GM23338 (cell line): ENCODE results near the gene NAMPT. TPM values are rescaled to one million over a fixed set of nuclear protein-coding genes. Genes with fewer than 3 reads are reported as not detected.

Experiments
- ATAC-seq: fragments of 200-7000 bp; cut with Tn5 transposase; 3 replicates; pipeline ENCODE4 v1.9.1; 2020
- DNase-seq: peaks from one replicate; pipeline ENCODE4 v3.0.0-alpha.2; 2015; ENCODE audit warnings: low spot score
- H2AFZ ChIP-seq: fragments of 200-600 bp; sonication (generic); 2 replicates; pipeline ENCODE4 v1.8.0; 2016; ENCODE audit warnings: antibody characterized with exemption, mild to moderate bottlenecking, moderate library complexity
- H3F3A ChIP-seq: fragments of 200-600 bp; sonication (generic); replicated peaks from 2 replicates; pipeline ENCODE4 v1.8.0; 2017; ENCODE audit warnings: antibody characterized with exemption, mixed run types, low read depth
- H3K27ac ChIP-seq: fragments of 200-600 bp; sonication (generic); 2 replicates; pipeline ENCODE4 v1.6.1; 2016; ENCODE audit warnings: low read depth
- H3K27me3 ChIP-seq: fragments of 200-600 bp; sonication (generic); 2 replicates; pipeline ENCODE4 v1.8.0; 2016; ENCODE audit warnings: mild to moderate bottlenecking, mixed run types, moderate library complexity; ENCODE audit not compliant: insufficient read depth
- H3K36me3 ChIP-seq: fragments of 200-600 bp; sonication (generic); 2 replicates; pipeline ENCODE4 v1.8.0; 2016; ENCODE audit warnings: mild to moderate bottlenecking; ENCODE audit not compliant: insufficient read depth
- H3K4me1 ChIP-seq: fragments of 200-600 bp; sonication (generic); 2 replicates; pipeline ENCODE4 v1.8.0; 2016; ENCODE audit warnings: mild to moderate bottlenecking, moderate library complexity; ENCODE audit not compliant: insufficient read depth
- H3K4me2 ChIP-seq: fragments of 200-600 bp; sonication (generic); 2 replicates; pipeline ENCODE4 v1.7.1; 2017; ENCODE audit warnings: mixed run types
- H3K4me3 ChIP-seq: fragments of 200-600 bp; sonication (generic); 2 replicates; pipeline ENCODE4 v1.6.1; 2016; ENCODE audit warnings: mixed run types
- H3K79me2 ChIP-seq: fragments of 200-600 bp; sonication (generic); replicated peaks from 2 replicates; pipeline ENCODE4 v1.8.0; 2017; ENCODE audit warnings: mild to moderate bottlenecking; ENCODE audit not compliant: insufficient read depth
- H3K9me2 ChIP-seq: fragments of 200-600 bp; sonication (generic); 2 replicates; pipeline ENCODE4 v1.8.0; 2017; ENCODE audit not compliant: insufficient read depth
- H4K20me1 ChIP-seq: fragments of 200-600 bp; sonication (generic); replicated peaks from 2 replicates; pipeline ENCODE4 v1.8.0; 2017; ENCODE audit warnings: mild to moderate bottlenecking; ENCODE audit not compliant: insufficient read depth
- H3K27ac Mint-ChIP-seq: 2 replicates; pipeline ENCODE4 v1.8.0; 2020; ENCODE audit warnings: inconsistent platforms, mild to moderate bottlenecking, moderate library complexity, mixed read lengths
- H3K27me3 Mint-ChIP-seq: 3 replicates; pipeline ENCODE4 v1.8.0; 2022; ENCODE audit warnings: low read depth, mild to moderate bottlenecking, moderate library complexity, mixed read lengths, inconsistent platforms; ENCODE audit not compliant: insufficient read depth, poor library complexity
- H3K36me3 Mint-ChIP-seq: 3 replicates; pipeline ENCODE4 v1.8.0; 2021; ENCODE audit warnings: low read depth, mild to moderate bottlenecking, inconsistent platforms, moderate library complexity, mixed read lengths
- H3K4me1 Mint-ChIP-seq: 3 replicates; pipeline ENCODE4 v1.8.0; 2020; ENCODE audit warnings: mild to moderate bottlenecking, inconsistent platforms, mixed read lengths
- H3K4me3 Mint-ChIP-seq: 3 replicates; pipeline ENCODE4 v1.8.0; 2021; ENCODE audit warnings: moderate library complexity, mild to moderate bottlenecking, inconsistent platforms, mixed read lengths
- H3K9me3 Mint-ChIP-seq: 3 replicates; pipeline ENCODE4 v1.8.0; 2020; ENCODE audit warnings: moderate library complexity, mild to moderate bottlenecking, inconsistent platforms, mixed read lengths
- CREB1 ChIP-seq: fragments of 250-450 bp; sonication (Bioruptor Pico); IDR thresholded peaks from 2 replicates; pipeline ENCODE4 v1.5.0; 2020; ENCODE audit warnings: low read depth, mild to moderate bottlenecking, moderate library complexity
- NANOG ChIP-seq: IDR thresholded peaks from 2 replicates; pipeline ENCODE4 v1.6.1; 2016; ENCODE audit warnings: antibody characterized with exemption, borderline replicate concordance
- POLR2AphosphoS5 ChIP-seq: IDR thresholded peaks from 2 replicates; pipeline ENCODE4 v1.6.1; 2016; ENCODE audit warnings: antibody characterized with exemption, low read depth
- STAT1 ChIP-seq: IDR thresholded peaks from one replicate; pipeline ENCODE4 v1.6.1; 2016; ENCODE audit warnings: antibody characterized with exemption; ENCODE audit not compliant: unreplicated experiment
- ZNF331 ChIP-seq: fragments of 250-450 bp; sonication (Bioruptor Pico); IDR thresholded peaks from 2 replicates; pipeline ENCODE4 v1.5.0; 2020; ENCODE audit warnings: low read depth, mild to moderate bottlenecking, moderate library complexity
- polyA plus RNA-seq: library from polyadenylated mRNA; unstranded; fragments of >200 nt; fragmentation: Nextera tagmentation; extraction: Ambion mirVana; gene quantifications from 2 replicates; pipeline ENCODE4 v1.2.1, GENCODE V29; 2016
- total RNA-seq: library from RNA; depleted of rRNA; stranded (reverse); fragments of >200 nt; shearing (Covaris generic); gene quantifications from 2 replicates; pipeline ENCODE4 v1.2.3, GENCODE V29; 2014
- TF ChIP-seq, protein P1 (sequence below), 2 experiments: fragments of 200-600 bp in 1 of 2; sonication (generic) in 1 of 2; conservative IDR thresholded peaks; 2 replicates each; pipeline versions ENCODE4 v1.5.1 to v1.6.1; 2016 to 2017; ENCODE audit warnings: antibody characterized with exemption in 2 of 2, low read depth in 2 of 2, mild to moderate bottlenecking in 2 of 2, moderate library complexity in 1 of 2
- TF ChIP-seq, protein P2 (sequence below): IDR thresholded peaks from one replicate; pipeline ENCODE4 v1.6.1; 2018; ENCODE audit warnings: antibody characterized with exemption; ENCODE audit not compliant: unreplicated experiment
- TF ChIP-seq, protein P3 (sequence below): IDR thresholded peaks from 2 replicates; pipeline ENCODE4 v1.6.1; 2016; ENCODE audit warnings: antibody characterized with exemption

The NAMPT gene
- total and polyA plus RNA-seq, 2 experiments from 2014 or later, result 37.9 to 73.9 TPM

DNA sequence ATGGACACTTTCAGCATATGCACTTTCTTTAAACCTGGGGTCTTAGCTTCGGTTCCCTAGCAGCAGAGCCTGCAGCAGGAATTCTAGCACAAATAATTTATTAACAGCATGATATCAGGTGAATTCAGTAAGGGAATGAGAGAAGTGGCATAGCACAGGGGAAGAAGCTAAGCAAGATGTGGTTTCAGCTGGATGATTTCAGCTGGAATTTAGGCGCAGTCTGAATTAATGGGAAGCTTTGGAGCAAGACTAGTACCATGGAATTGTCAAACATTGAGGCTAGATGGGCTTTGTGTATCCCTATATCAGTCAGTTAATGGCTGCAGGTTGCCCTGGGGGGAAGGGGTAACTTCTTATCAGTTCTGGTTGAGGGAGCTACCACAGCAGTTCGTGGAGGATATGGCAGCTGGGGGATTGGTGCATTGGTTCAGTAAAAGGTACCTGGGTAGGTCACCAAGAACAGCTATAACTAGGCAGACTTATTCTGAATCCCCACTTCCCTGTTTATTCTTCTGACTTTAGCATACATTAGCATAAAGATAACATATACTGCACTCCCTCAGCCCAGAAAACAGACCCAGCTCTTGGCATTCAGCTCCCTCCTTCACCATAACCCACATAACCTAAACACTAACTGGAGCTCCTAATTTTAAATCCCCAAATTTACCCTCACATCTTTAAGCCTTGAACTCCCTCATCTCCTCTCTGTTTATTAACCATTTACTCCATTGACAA, 46.8 kb upstream of the NAMPT start:
- Histone ChIP-seq H3K9me2 (peaks cover 9% of the 10 kb centered on the region; the same call in 1 of the 2 replicates), H3K79me2 (no peaks in the 10 kb centered on the region), H2AFZ (no peak overlapping the region), H3K27me3 (no peaks in the 10 kb centered on the region), H4K20me1 (no peaks in the 10 kb centered on the region), H3K36me3 (no peaks in the 10 kb centered on the region), H3K4me3 (no peak overlapping the region), H3K4me2 (no peak overlapping the region), H3F3A (no peaks in the 10 kb centered on the region), H3K4me1 (no peaks in the 10 kb centered on the region), H3K27ac (no peak overlapping the region)
- DNase-seq (no peak), ATAC-seq (no peak)
- H3K4me3 Mint-ChIP-seq, result no peak overlapping the region
- no peak overlapping the region for H3K27ac Mint-ChIP-seq
- H3K36me3 Mint-ChIP-seq, result no peaks in the 10 kb centered on the region
- no peaks in the 10 kb centered on the region for H3K4me1 Mint-ChIP-seq
- H3K27me3 Mint-ChIP-seq, result no peaks in the 10 kb centered on the region
- TF ChIP-seq POLR2AphosphoS5 (no peak), ZNF331 (CRISPR knock-in tag) (no peak), CREB1 (no peak), NANOG (no peak), STAT1 (no peak)
- TF ChIP-seq, protein P1, sequence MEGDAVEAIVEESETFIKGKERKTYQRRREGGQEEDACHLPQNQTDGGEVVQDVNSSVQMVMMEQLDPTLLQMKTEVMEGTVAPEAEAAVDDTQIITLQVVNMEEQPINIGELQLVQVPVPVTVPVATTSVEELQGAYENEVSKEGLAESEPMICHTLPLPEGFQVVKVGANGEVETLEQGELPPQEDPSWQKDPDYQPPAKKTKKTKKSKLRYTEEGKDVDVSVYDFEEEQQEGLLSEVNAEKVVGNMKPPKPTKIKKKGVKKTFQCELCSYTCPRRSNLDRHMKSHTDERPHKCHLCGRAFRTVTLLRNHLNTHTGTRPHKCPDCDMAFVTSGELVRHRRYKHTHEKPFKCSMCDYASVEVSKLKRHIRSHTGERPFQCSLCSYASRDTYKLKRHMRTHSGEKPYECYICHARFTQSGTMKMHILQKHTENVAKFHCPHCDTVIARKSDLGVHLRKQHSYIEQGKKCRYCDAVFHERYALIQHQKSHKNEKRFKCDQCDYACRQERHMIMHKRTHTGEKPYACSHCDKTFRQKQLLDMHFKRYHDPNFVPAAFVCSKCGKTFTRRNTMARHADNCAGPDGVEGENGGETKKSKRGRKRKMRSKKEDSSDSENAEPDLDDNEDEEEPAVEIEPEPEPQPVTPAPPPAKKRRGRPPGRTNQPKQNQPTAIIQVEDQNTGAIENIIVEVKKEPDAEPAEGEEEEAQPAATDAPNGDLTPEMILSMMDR (conservative IDR thresholded peaks at IDR 0.05; ENCODE audit: low read depth in 2 of 2), result no peak
- TF ChIP-seq, protein P2, sequence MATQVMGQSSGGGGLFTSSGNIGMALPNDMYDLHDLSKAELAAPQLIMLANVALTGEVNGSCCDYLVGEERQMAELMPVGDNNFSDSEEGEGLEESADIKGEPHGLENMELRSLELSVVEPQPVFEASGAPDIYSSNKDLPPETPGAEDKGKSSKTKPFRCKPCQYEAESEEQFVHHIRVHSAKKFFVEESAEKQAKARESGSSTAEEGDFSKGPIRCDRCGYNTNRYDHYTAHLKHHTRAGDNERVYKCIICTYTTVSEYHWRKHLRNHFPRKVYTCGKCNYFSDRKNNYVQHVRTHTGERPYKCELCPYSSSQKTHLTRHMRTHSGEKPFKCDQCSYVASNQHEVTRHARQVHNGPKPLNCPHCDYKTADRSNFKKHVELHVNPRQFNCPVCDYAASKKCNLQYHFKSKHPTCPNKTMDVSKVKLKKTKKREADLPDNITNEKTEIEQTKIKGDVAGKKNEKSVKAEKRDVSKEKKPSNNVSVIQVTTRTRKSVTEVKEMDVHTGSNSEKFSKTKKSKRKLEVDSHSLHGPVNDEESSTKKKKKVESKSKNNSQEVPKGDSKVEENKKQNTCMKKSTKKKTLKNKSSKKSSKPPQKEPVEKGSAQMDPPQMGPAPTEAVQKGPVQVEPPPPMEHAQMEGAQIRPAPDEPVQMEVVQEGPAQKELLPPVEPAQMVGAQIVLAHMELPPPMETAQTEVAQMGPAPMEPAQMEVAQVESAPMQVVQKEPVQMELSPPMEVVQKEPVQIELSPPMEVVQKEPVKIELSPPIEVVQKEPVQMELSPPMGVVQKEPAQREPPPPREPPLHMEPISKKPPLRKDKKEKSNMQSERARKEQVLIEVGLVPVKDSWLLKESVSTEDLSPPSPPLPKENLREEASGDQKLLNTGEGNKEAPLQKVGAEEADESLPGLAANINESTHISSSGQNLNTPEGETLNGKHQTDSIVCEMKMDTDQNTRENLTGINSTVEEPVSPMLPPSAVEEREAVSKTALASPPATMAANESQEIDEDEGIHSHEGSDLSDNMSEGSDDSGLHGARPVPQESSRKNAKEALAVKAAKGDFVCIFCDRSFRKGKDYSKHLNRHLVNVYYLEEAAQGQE, result no peak
- H3K9me3 Mint-ChIP-seq, result peaks cover 9% of the 10 kb centered on the region; the same call in 2 of the 3 replicates

GRCh38 chr7:106329971-106330733, 45.4 kb upstream of the NAMPT start:
- no peak overlapping the region for H3K4me3 Mint-ChIP-seq
- H3K27ac ChIP-seq, result no peak overlapping the region
- no peaks in the 10 kb centered on the region for H3K36me3 Mint-ChIP-seq
- H3K27ac Mint-ChIP-seq, result no peak overlapping the region
- no peaks in the 10 kb centered on the region for H4K20me1 ChIP-seq
- ATAC-seq (no peak), DNase-seq (no peak)
- H3K9me3 Mint-ChIP-seq, result no peaks in the 10 kb centered on the region
- TF ChIP-seq, protein P3, sequence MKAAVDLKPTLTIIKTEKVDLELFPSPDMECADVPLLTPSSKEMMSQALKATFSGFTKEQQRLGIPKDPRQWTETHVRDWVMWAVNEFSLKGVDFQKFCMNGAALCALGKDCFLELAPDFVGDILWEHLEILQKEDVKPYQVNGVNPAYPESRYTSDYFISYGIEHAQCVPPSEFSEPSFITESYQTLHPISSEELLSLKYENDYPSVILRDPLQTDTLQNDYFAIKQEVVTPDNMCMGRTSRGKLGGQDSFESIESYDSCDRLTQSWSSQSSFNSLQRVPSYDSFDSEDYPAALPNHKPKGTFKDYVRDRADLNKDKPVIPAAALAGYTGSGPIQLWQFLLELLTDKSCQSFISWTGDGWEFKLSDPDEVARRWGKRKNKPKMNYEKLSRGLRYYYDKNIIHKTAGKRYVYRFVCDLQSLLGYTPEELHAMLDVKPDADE, result no peak
- TF ChIP-seq, protein P1 (conservative IDR thresholded peaks at IDR 0.05; ENCODE audit: low read depth in 2 of 2), result no peak
- TF ChIP-seq STAT1, result no peak
- no peak overlapping the region for H3K4me3 ChIP-seq
- no peaks in the 10 kb centered on the region for H3K27me3 ChIP-seq
- H3K27me3 Mint-ChIP-seq, result no peaks in the 10 kb centered on the region
- H3K4me2 ChIP-seq, result no peak overlapping the region
- no peaks in the 10 kb centered on the region for H3K4me1 ChIP-seq
- H3K79me2 ChIP-seq, result no peaks in the 10 kb centered on the region
- no peaks in the 10 kb centered on the region for H3K4me1 Mint-ChIP-seq
- H3F3A ChIP-seq, result no peaks in the 10 kb centered on the region
- 0 out of 2 replicates have a peak overlapping the region, but pooled peaks have one; percentile 6 for H2AFZ ChIP-seq
- H3K36me3 ChIP-seq, result no peaks in the 10 kb centered on the region
- peaks cover 9% of the 10 kb centered on the region; the same call in 1 of the 2 replicates for H3K9me2 ChIP-seq
